Neural cell (in vitro differentiated cells): Measurements from ENCODE around the gene BPTF. TPM values are rescaled to one million over a fixed set of nuclear protein-coding genes. Genes with fewer than 3 reads are reported as not detected.
"Not testable (repeated sequence)": the region's sequence is repeated elsewhere in the genome, so short reads cannot be mapped to it uniquely, and the experiment has no call there.

Experiments
- H2AFZ ChIP-seq: fragments of 200-600, 300-800 bp; sonication (generic), shearing (Covaris generic); 2 replicates; pipeline ENCODE4 v1.6.0; 2014; ENCODE audit warnings: low read depth, mild to moderate bottlenecking, antibody characterized with exemption, low read length, moderate library complexity
- H3F3A ChIP-seq: fragments of 200-600 bp; shearing (Covaris generic); 2 replicates; pipeline ENCODE4 v1.6.1; 2016; ENCODE audit warnings: mild to moderate bottlenecking, moderate library complexity, mixed read lengths, antibody characterized with exemption, low read length; ENCODE audit not compliant: insufficient read depth, poor library complexity, severe bottlenecking
- H3K27ac ChIP-seq: fragments of 200-600, 300-800 bp; sonication (generic), shearing (Covaris generic); 2 replicates; pipeline ENCODE4 v1.5.1; 2014; ENCODE audit warnings: mild to moderate bottlenecking, low read length, moderate library complexity
- H3K27me3 ChIP-seq: fragments of 300-800, 200-600 bp; sonication (generic), shearing (Covaris generic); 2 replicates; pipeline ENCODE4 v1.6.0; 2014; ENCODE audit warnings: mild to moderate bottlenecking, low read depth, low read length, moderate library complexity; ENCODE audit not compliant: insufficient read depth
- H3K36me3 ChIP-seq: fragments of 300-800, 200-600 bp; sonication (generic), shearing (Covaris generic); 2 replicates; pipeline ENCODE4 v1.5.1; 2014; ENCODE audit warnings: mild to moderate bottlenecking, antibody characterized with exemption, low read length, moderate library complexity; ENCODE audit not compliant: insufficient read depth
- H3K4me2 ChIP-seq: fragments of 300-800, 200-600 bp; sonication (generic), shearing (Covaris generic); 2 replicates; pipeline ENCODE4 v1.6.0; 2014; ENCODE audit warnings: mild to moderate bottlenecking, low read length
- H3K4me3 ChIP-seq: fragments of 300-800, 200-600 bp; sonication (generic), shearing (Covaris generic); 2 replicates; pipeline ENCODE4 v1.5.1; 2014; ENCODE audit warnings: mild to moderate bottlenecking, low read length, moderate library complexity
- H3K79me2 ChIP-seq: fragments of 200-600 bp; shearing (Covaris generic); replicated peaks from 2 replicates; pipeline ENCODE4 v1.6.0; 2014; ENCODE audit warnings: mild to moderate bottlenecking, low read length, moderate library complexity; ENCODE audit not compliant: insufficient read depth
- H3K9ac ChIP-seq: fragments of 300-800, 200-600 bp; sonication (generic), shearing (Covaris generic); 2 replicates; pipeline ENCODE4 v1.6.1; 2016; ENCODE audit warnings: mild to moderate bottlenecking, low read length, mixed read lengths
- H3K9me2 ChIP-seq: fragments of 200-600 bp; shearing (Covaris generic); 2 replicates; pipeline ENCODE4 v1.6.1; 2016; ENCODE audit warnings: mild to moderate bottlenecking, low read length, mixed read lengths; ENCODE audit not compliant: insufficient read depth
- H3K9me3 ChIP-seq: fragments of 200-600, 300-800 bp; sonication (generic), shearing (Covaris generic); 2 replicates; pipeline ENCODE4 v1.6.1; 2016; ENCODE audit warnings: mild to moderate bottlenecking, mixed run types, low read length, moderate library complexity, mixed read lengths
- H4K20me1 ChIP-seq: fragments of 200-600 bp; shearing (Covaris generic); 2 replicates; pipeline ENCODE4 v1.6.1; 2016; ENCODE audit warnings: mild to moderate bottlenecking, mixed run types; ENCODE audit not compliant: insufficient read depth
- CTCF ChIP-seq: fragments of 450-650 bp; IDR thresholded peaks from 2 replicates; pipeline ENCODE4 v1.5.1; 2014; ENCODE audit warnings: antibody characterized with exemption, mild to moderate bottlenecking, moderate library complexity; ENCODE audit not compliant: poor library complexity, severe bottlenecking
- EP300 ChIP-seq: fragments of 450-650 bp; conservative IDR thresholded peaks from 2 replicates; pipeline ENCODE4 v1.6.1; 2014; ENCODE audit warnings: antibody characterized with exemption, mild to moderate bottlenecking, moderate library complexity; ENCODE audit not compliant: poor library complexity, severe bottlenecking
- EZH2 ChIP-seq: fragments of 200-600, 300-800 bp; shearing (Covaris generic), sonication (generic); IDR thresholded peaks from 2 replicates; pipeline ENCODE4 v1.6.1; 2014; ENCODE audit warnings: antibody characterized with exemption, low read length, borderline replicate concordance, mild to moderate bottlenecking; ENCODE audit not compliant: insufficient read depth, poor library complexity, severe bottlenecking
- MXI1 ChIP-seq: fragments of 450-650 bp; conservative IDR thresholded peaks from 2 replicates; pipeline ENCODE4 v1.6.1; 2014; ENCODE audit warnings: antibody characterized with exemption, mild to moderate bottlenecking; ENCODE audit not compliant: poor library complexity, severe bottlenecking
- POLR2AphosphoS5 ChIP-seq: IDR thresholded peaks from 2 replicates; pipeline ENCODE4 v1.6.1; 2012
- RAD21 ChIP-seq: fragments of 450-650 bp; conservative IDR thresholded peaks from 2 replicates; pipeline ENCODE4 v1.6.1; 2014; ENCODE audit warnings: antibody characterized with exemption, mild to moderate bottlenecking, moderate library complexity
- REST ChIP-seq: IDR thresholded peaks from 2 replicates; pipeline ENCODE4 v1.6.1; 2012; ENCODE audit warnings: borderline replicate concordance
- SMC3 ChIP-seq: fragments of 450-650 bp; conservative IDR thresholded peaks from 2 replicates; pipeline ENCODE4 v1.6.1; 2014; ENCODE audit warnings: antibody characterized with exemption, mild to moderate bottlenecking, moderate library complexity; ENCODE audit not compliant: poor library complexity
- TAF1 ChIP-seq: IDR thresholded peaks from 2 replicates; pipeline ENCODE4 v1.6.1; 2012; ENCODE audit warnings: low read depth
- polyA plus RNA-seq: library from polyadenylated mRNA; depleted of rRNA; stranded (reverse); fragments of >200 nt; gene quantifications from 2 replicates; pipeline ENCODE4 v1.2.3, GENCODE V29; 2014

Gene BPTF
- polyA plus RNA-seq, 1 donor from 2014 or later = 46.7 TPM

GRCh38 chr17:68016838-68017237 lies 191.5 kb downstream of the BPTF start:
- H4K20me1 ChIP-seq = no peaks in the 10 kb centered on the region
- H3K36me3 ChIP-seq = no peaks in the 10 kb centered on the region
- H3K4me3 ChIP-seq = no peak overlapping the region
- no peaks in the 10 kb centered on the region for H3K9me3 ChIP-seq
- H2AFZ ChIP-seq = no peak overlapping the region
- no peaks in the 10 kb centered on the region for H3K9me2 ChIP-seq
- H3K4me2 ChIP-seq = no peak overlapping the region
- H3F3A ChIP-seq = no peaks in the 10 kb centered on the region
- H3K79me2 ChIP-seq = no peaks in the 10 kb centered on the region
- TF ChIP-seq SMC3 (no peak), EZH2 (no peak), EP300 (no peak)
- no peak overlapping the region for H3K9ac ChIP-seq
- no peaks in the 10 kb centered on the region for H3K27me3 ChIP-seq
- H3K27ac ChIP-seq = no peak overlapping the region

GRCh38 chr17:68018493-68018892 lies 193.2 kb downstream of the BPTF start:
- H3K9me2 ChIP-seq, H3K9me3 ChIP-seq, H3K27me3 ChIP-seq, H3K27ac ChIP-seq, H3F3A ChIP-seq, H3K79me2 ChIP-seq, H2AFZ ChIP-seq, H4K20me1 ChIP-seq, H3K36me3 ChIP-seq, H3K4me2 ChIP-seq, H3K9ac ChIP-seq, H3K4me3 ChIP-seq: not testable (repeated sequence)

DNA sequence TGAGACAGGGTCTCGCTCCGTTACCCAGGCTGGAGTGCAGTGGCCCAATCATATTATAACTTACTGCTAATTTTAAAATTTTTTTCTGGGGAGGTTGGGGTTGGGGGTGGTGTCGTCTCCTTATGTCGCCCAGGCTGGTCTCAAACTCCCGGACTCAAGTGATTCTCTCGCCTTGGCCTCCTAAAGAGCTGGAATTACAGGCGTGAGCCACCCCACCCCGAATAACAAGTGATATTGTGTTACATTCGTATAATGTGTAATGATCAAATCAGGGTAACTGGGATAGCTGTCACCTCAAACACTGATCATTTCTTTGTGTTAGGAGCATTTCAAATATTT lies 194.0 kb downstream of the BPTF start:
- H3F3A ChIP-seq = no peaks in the 10 kb centered on the region
- no peak overlapping the region for H3K27ac ChIP-seq

More for the DNA sequence above, 194.0 kb downstream of the BPTF start:
- H3K27me3 ChIP-seq = no peaks in the 10 kb centered on the region
- no peak overlapping the region for H3K4me2 ChIP-seq
- H3K9me3 ChIP-seq = no peaks in the 10 kb centered on the region
- no peaks in the 10 kb centered on the region for H4K20me1 ChIP-seq
- no peaks in the 10 kb centered on the region for H3K79me2 ChIP-seq
- H3K4me3 ChIP-seq = peak overlapping the region; percentile 83
- H3K36me3 ChIP-seq = no peaks in the 10 kb centered on the region
- H3K9me2 ChIP-seq = no peaks in the 10 kb centered on the region
- no peak overlapping the region for H3K9ac ChIP-seq
- H2AFZ ChIP-seq = no peak overlapping the region
- TF ChIP-seq CTCF = no peak
- TF ChIP-seq TAF1 = no peak
- TF ChIP-seq MXI1 = no peak
- no peak for TF ChIP-seq EZH2
- TF ChIP-seq POLR2AphosphoS5 = no peak
- no peak for TF ChIP-seq SMC3
- no peak for TF ChIP-seq EP300
- TF ChIP-seq RAD21 = no peak
- TF ChIP-seq REST = no peak
